Measurements from ENCODE around the gene EML5.

Gene EML5

GRCh38 chr14:88698651-88699050, 94.1 kb downstream of the EML5 start:
- no peak for DNase-seq

- DNase-seq: no peak
These were observed 96.9 kb downstream of the EML5 start for GRCh38 chr14:88695870-88696269.

- DNase-seq: no peak
These were observed 104.4 kb downstream of the EML5 start for GRCh38 chr14:88688386-88688785.

GRCh38 chr14:88683119-88683518, 109.6 kb downstream of the EML5 start:
- no peak for DNase-seq

- no peak for DNase-seq
These were observed 110.1 kb downstream of the EML5 start for GRCh38 chr14:88682495-88683114.

DNA sequence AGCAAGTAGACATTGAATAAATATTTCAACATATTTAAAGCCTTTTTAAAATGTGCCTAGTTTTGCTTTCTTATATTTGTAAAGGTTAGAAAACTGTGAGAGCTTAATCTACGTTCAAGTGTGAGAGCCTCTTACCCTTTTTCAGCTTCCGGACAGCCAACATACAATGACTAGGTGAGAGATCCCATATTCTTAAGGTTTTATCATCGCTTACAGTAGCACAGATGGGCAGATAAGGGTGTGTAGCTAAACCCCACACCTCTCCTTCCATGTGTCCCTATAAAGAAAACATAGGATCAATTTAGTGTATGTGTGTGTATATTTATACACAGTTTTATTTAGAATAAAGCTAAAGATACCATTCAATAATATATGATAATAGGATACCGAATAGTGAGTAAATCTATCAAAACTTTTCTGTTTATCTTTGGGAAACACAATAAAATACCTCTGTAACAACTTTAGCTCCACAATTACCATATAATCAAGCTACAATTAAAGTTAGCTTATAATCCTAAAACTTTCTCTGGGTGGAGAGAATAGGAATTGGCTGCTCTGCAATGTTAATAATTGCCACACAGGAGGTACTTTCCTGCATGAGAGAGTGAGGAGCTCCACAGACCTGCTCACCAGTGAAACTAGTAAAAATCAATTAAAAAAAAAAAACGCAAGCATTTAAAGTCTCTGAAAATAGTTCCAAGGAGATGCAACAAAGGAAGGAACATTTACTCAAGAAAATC, 110.8 kb downstream of the EML5 start:
- DNase-seq: no peak

DNA sequence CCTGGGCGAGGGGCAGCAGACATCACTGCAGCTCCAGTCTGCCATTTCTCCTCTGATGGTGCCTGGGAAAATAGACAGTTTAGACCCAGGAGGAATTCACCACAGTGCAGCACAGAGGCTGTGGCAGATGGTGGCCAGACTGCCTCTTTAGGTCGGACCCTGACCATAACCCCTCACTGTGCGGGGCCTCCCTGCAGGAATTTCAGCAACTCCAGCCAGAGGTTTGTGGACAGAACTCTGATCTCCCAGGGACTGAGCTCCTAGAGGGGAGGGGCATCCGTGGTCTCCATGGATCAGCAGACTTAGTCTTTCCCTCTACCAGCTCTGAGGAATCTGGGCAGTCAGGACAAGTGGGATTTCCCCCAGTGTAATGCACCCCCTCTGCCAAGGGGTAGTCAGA, 123.4 kb downstream of the EML5 start:
- DNase-seq: no peak

DNA sequence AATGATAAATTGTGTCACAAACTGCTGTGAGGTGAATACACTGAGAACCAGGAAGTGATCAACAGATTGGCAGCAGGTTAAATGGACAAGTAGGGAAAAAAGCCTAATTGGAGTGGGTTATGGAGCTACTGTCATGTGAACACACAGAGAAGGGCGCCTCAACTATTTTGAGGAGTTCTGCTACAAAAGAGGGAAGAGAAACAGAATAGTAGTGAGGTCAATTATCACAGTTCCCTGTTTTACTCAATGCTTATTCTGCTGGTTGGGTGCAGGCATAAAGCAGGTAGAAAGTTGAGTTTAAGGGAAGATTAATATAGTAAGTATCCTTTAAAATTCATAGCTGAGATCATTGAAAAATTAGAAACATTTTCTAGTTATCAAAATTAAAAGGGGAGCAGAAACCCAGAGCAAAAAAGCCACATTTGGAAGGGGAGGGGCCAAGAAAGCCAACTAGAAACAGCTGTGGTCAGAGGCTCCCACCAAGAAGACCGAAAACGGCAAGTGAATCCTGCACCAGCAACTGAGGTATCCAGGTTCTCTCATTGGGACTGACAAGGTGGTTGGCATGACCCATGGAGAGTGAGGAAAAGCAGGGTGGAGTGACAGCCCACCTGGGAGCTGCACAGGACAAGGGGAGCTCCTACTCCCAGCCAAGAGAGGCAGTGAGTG, 124.2 kb downstream of the EML5 start:
- no peak for DNase-seq

GRCh38 chr14:88667555-88668273, 125.0 kb downstream of the EML5 start:
- no peak for DNase-seq

- no peak for DNase-seq
These were observed 132.7 kb downstream of the EML5 start for GRCh38 chr14:88660056-88660455.

DNA sequence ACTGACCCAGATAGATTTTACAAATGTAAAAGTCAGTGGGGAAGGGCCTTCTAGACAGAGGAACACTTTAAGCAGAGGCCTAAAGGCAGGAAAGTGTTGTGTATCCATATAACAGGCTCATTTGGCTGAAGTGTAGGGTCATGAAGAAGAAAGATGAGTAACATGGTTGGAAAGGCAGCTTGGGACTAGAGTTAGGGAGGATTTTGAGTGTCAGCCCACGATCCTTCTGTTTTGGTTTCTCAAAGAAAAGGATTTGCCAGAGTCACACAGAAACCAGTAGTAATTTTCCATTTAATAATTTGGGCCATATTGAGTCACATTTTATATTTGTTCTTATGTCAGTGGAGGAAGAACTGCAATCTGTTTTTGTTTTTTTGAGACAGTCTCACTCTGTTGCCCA, 153.5 kb downstream of the EML5 start:
- DNase-seq: no peak

DNA sequence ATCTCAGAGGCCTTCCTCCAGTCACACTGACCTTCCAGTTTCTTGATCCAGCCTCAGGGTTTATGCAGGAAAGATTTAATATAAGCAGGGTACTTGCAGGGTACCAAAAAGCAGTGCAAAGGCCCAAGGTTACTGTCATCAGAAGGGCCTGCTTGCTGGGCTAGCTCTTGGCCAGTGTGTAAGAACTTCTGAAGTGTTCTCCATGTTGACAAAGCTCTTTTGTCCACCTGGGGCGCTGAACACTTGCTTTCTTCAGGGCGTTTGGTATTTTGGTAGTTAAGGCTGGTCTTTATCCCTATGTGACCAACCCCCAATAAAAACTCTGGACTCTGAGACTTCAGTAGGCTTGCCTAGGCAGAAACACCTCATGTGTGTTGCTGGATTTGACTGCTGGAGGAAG, 160.2 kb downstream of the EML5 start:
- no peak for DNase-seq

DNA sequence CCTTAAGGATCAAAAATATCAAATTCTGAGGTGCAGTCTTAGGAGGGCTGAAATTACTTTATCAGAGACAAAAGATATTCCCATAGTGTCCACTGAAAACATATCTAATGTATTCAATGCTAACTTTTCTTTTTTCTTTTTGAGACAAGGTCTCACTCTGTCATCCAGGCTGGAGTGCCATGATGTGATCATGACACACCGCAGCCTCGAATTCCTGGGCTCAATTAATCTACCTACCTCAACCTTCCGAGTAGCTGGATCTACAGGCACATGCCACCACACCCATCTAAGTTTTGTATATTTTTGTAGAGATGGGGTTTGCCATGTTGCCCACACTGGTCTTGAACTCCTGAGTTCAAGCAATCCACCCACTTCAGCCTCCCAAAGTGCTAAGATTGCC, 161.7 kb downstream of the EML5 start:
- DNase-seq: no peak

DNA sequence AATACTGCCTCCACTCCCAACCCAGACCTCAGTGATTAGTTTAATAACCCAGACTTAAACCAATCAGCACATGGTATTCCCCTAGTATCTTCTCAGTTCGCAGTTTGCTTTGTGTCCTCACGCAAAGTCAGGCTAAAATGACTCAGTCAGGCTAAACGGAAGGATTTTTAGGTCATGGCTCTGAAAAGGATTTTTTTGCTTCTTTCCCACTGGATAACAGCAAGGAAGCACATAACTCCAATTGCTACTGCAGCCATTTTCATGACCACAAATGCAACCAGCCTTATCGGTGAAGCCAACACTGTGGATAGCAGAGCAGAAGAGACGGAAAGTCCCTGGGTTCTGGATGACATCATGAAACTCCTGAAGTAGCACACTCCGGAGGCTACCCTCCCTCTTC, 162.2 kb downstream of the EML5 start:
- no peak for DNase-seq

DNA sequence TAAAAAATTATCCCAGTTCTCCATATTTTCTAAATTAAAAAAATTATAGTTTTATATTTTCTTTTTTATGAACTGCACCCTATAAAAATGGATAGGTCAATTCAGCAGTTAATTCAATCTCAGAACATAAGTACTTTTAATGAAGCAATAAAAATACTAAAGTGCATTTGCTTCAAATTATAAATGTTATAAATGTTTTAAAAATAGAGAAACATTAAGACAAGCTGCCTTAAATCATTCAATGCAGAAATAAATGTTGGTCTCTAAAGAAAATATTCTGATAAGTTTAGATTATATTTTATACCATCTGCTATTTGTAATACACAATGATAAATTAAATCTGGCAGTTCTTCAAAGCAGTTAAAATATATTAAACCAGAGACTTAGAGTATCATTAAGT, 164.3 kb downstream of the EML5 start:
- no peak for DNase-seq

DNA sequence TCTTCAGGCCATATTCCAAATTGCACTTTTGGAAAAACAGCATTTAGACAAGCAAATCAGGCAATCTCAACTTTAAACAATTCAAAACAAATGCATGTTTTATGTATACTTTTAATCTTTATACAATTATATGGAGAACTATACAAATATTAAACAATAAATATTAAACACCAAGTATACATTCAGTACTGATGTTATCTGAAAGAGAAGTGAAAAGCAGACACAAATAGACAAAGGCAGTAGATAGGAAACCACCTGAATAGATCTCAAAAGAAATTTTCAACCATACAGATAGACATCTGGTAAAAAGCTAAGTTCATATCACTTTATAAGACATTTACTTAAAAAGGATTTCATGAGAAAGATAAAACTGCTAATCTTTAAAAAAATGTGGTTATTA, 164.7 kb downstream of the EML5 start:
- DNase-seq: no peak

- DNase-seq: no peak
These were observed 167.1 kb downstream of the EML5 start for GRCh38 chr14:88625671-88626070.

GRCh38 chr14:88621100-88621499, 171.7 kb downstream of the EML5 start:
- no peak for DNase-seq

DNA sequence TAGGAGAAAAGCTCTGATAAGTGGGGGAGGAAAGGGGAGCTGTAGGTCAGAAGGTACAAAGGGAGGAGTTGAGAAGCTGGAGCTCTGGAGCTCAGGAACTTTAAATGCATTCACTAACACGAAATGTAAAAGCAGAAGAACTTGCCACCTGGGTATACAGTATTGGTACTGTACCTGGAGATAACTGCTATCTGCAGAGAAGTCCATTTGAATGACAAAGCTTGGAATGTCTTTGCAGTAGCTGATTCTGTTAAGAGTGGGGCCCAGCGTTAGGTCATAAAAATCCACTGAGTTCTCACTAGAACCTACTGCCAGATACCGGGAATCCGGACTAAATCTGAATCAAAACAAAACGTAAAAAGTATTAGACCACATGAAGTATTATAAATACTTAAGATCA, 174.3 kb downstream of the EML5 start:
- DNase-seq: no peak

GRCh38 chr14:88617479-88617878, 175.3 kb downstream of the EML5 start:
- no peak for DNase-seq

DNA sequence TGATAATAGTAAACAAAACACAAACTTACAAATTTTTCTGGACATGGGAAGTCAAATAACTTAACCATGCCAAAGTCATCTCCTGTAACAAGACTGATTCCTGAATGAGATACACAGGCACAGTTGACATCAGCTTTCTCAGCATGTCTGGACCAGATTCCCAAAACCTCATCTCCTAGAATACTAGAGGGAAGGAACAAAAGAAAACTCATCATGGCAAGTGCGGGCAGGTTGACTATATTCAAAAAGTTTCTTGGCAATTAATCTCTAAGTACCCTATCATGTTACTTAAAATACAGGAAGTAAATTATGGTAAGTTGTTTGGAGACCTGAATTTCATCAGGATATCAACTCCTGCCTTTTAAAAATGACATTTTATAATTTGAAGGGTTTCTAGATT, 176.1 kb downstream of the EML5 start:
- no peak for DNase-seq

DNA sequence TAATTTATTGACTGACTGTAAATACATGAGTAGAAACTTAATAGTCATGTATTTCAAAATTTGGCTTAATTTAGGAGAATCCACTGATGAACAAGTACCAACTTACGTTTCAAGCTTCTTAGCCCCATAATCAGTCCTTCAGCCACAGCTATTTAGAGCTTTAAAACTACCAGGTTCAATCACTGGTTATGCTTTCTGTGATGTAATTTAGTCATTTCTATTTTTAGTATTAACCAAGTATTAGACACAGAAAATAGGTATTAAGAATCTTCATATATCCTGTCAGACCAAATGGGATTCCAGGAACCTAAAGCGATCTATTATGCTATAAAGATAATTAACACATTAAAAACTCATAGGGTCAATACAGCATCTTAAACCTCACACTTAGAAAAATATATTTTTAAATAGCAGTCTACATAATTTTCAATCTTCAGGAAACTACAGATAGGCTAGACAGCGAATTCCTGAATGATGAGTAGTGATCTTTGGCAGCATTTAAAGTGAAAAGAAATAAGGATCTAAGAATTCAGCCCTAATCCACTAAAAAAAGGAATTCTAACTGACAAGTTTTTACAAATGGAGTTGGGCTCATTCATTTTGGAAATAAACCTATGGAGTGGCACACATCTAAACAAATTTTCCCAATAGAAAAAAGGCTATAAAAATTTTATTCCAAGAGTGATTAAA, 178.4 kb downstream of the EML5 start:
- no peak for DNase-seq

- DNase-seq: no peak
These were observed 179.2 kb downstream of the EML5 start for GRCh38 chr14:88613552-88614010.
